CD14-positive monocyte (primary cell): ENCODE results near the gene HPSE2. TPM values are rescaled to one million over a fixed set of nuclear protein-coding genes. Genes with fewer than 3 reads are reported as not detected.
A peak's percentile ranks its signal among the peaks of the same experiment; 100 is the strongest.

Source experiments
- DNase-seq, 3 donors: peaks; one replicate each; pipeline ENCODE4 v3.0.0-alpha.2; 2011 to 2022
- H2AFZ ChIP-seq: 2 replicates; pipeline ENCODE4 v1.6.0; 2012; ENCODE audit warnings: mild to moderate bottlenecking, low read depth, low read length, inconsistent platforms; ENCODE audit not compliant: insufficient read depth, poor library complexity, severe bottlenecking
- H3K27ac ChIP-seq, 2 donors: 1 replicate in 1 of 2; 2 replicates in 1 of 2; pipeline ENCODE4 v1.5.1; 2012 to 2013; ENCODE audit warnings: low read length in 2 of 2, control low read depth in 1 of 2, inconsistent platforms in 1 of 2, low read depth in 1 of 2, mild to moderate bottlenecking in 1 of 2
- H3K27me3 ChIP-seq, 2 donors: one replicate each; pipeline versions ENCODE4 v1.6.0 to v1.6.1; 2011 to 2013; ENCODE audit warnings: low read length in 2 of 2; ENCODE audit not compliant: control insufficient read depth in 2 of 2, insufficient read depth in 2 of 2
- H3K36me3 ChIP-seq, 2 donors: replicated peaks in 1 of 2; 1 replicate in 1 of 2; 2 replicates in 1 of 2; pipeline versions ENCODE4 v1.5.1 to v1.6.1; 2012 to 2013; ENCODE audit warnings: low read length in 2 of 2, control low read depth in 1 of 2, inconsistent platforms in 1 of 2, mild to moderate bottlenecking in 1 of 2; ENCODE audit not compliant: insufficient read depth in 2 of 2, control insufficient read depth in 1 of 2
- H3K4me1 ChIP-seq, 2 donors: 1 replicate in 1 of 2; 2 replicates in 1 of 2; pipeline versions ENCODE4 v1.5.1 to v1.6.1; 2012 to 2013; ENCODE audit warnings: low read length in 2 of 2, control low read depth in 1 of 2, inconsistent platforms in 1 of 2, mild to moderate bottlenecking in 1 of 2, moderate library complexity in 1 of 2; ENCODE audit not compliant: insufficient read depth in 2 of 2, control insufficient read depth in 1 of 2
- H3K4me2 ChIP-seq: replicated peaks from 2 replicates; pipeline ENCODE3; 2012; ENCODE audit warnings: low read length, moderate library complexity, mild to moderate bottlenecking; ENCODE audit not compliant: poor library complexity, severe bottlenecking; ENCODE audit errors: extremely low read depth
- H3K4me3 ChIP-seq, 3 experiments: fragments of 200-600 bp in 1 of 3; sonication (generic) in 1 of 3; replicated peaks in 1 of 3; 1 replicate in 2 of 3; 2 replicates in 1 of 3; pipeline ENCODE4 v1.5.1; 2011 to 2013; ENCODE audit warnings: low read length in 3 of 3, mild to moderate bottlenecking in 3 of 3, control low read depth in 2 of 3, low read depth in 2 of 3, inconsistent platforms in 1 of 3, moderate library complexity in 1 of 3
- H3K79me2 ChIP-seq: 2 replicates; pipeline ENCODE4 v1.6.0; 2012; ENCODE audit warnings: mild to moderate bottlenecking, control low read depth, inconsistent platforms, low read length, moderate library complexity; ENCODE audit not compliant: insufficient read depth
- H3K9ac ChIP-seq: 2 replicates; pipeline ENCODE4 v1.6.0; 2017; ENCODE audit warnings: low read length, mild to moderate bottlenecking; ENCODE audit not compliant: insufficient read depth, poor library complexity, severe bottlenecking
- H3K9me3 ChIP-seq, 2 donors: replicated peaks in 1 of 2; 1 replicate in 1 of 2; 2 replicates in 1 of 2; pipeline versions ENCODE4 v1.5.1 to v1.6.1; 2012 to 2013; ENCODE audit warnings: low read length in 2 of 2, control low read depth in 1 of 2; ENCODE audit not compliant: control insufficient read depth in 1 of 2, insufficient read depth in 1 of 2
- H4K20me1 ChIP-seq: 2 replicates; pipeline ENCODE4 v1.6.0; 2012; ENCODE audit warnings: mild to moderate bottlenecking, low read length, control low read depth, moderate library complexity; ENCODE audit not compliant: insufficient read depth
- H3K27ac Mint-ChIP-seq, 7 donors: one replicate each; pipeline ENCODE4 v1.8.0; 2020; ENCODE audit warnings: mild to moderate bottlenecking in 7 of 7, mixed read lengths in 7 of 7, moderate library complexity in 6 of 7, inconsistent platforms in 2 of 7
- H3K27me3 Mint-ChIP-seq, 3 donors: one replicate each; pipeline ENCODE4 v1.8.0; 2021 to 2022; ENCODE audit warnings: low read depth in 3 of 3, mild to moderate bottlenecking in 3 of 3, mixed read lengths in 3 of 3, moderate library complexity in 3 of 3, inconsistent platforms in 1 of 3
- H3K36me3 Mint-ChIP-seq, 2 donors: one replicate each; pipeline ENCODE4 v1.8.0; 2020; ENCODE audit warnings: mixed read lengths in 2 of 2, inconsistent platforms in 1 of 2, mild to moderate bottlenecking in 1 of 2
- H3K4me1 Mint-ChIP-seq: one replicate; pipeline ENCODE4 v1.8.0; 2020; ENCODE audit warnings: mild to moderate bottlenecking, mixed read lengths
- H3K4me3 Mint-ChIP-seq, 2 donors: one replicate each; pipeline ENCODE4 v1.8.0; 2020; ENCODE audit warnings: mild to moderate bottlenecking in 2 of 2, mixed read lengths in 2 of 2, moderate library complexity in 1 of 2
- H3K9me3 Mint-ChIP-seq, 7 donors: one replicate each; pipeline ENCODE4 v1.8.0; 2020 to 2022; ENCODE audit warnings: mixed read lengths in 7 of 7, mild to moderate bottlenecking in 6 of 7, moderate library complexity in 6 of 7, inconsistent platforms in 2 of 7
- WGBS: methylation state at CpG from one replicate; pipeline ENCODE4 v1.1.5; 2013; ENCODE audit warnings: missing lambda C conversion rate; ENCODE audit not compliant: insufficient coverage; 5-methylcytosine and 5-hydroxymethylcytosine counted together
- intact Hi-C, 2 donors: fragments of 100-400 bp; cut with micrococcal nuclease; formaldehyde crosslinking; loops; one replicate each; pipeline versions ENCODE4 v1.15.0 to v1.15.1; 2023
- polyA plus RNA-seq, 3 donors: library from polyadenylated mRNA; depleted of rRNA in 1 of 3; unstranded in 2 of 3; stranded (reverse) in 1 of 3; fragments of 300-500 nt in 2 of 3; fragments of >200 nt in 1 of 3; fragmentation: Illumina TruSeq in 2 of 3; gene quantifications; 1 replicate in 2 of 3; 2 replicates in 1 of 3; pipeline ENCODE4 v1.2.3, GENCODE V29; 2012 to 2021
- TF ChIP-seq, protein P1 (sequence below): fragments of 200-600 bp; IDR thresholded peaks from one replicate; pipeline ENCODE4 v1.8.0; 2022; ENCODE audit warnings: antibody characterized with exemption, mild to moderate bottlenecking

HPSE2 gene
- polyA plus RNA-seq, 3 donors: not detected

- H3K4me1 ChIP-seq: peaks cover under 1% of the 10 kb centered on the region in 2 donors
- WGBS: 100% methylated on average over 1 of the region's 1 CpG
- no peak overlapping the region for H2AFZ ChIP-seq
- Mint-ChIP-seq H3K4me3 (no peak overlapping the region), H3K36me3 (no peaks in the 10 kb centered on the region), H3K4me1 (peaks cover 1% of the 10 kb centered on the region), H3K27me3 (peaks cover 0 to 3% (median 3%) of the 10 kb centered on the region in 3 donors), H3K9me3 (peaks cover 0 to 3% (median 0%) of the 10 kb centered on the region in 7 donors), H3K27ac (no peak overlapping the region)
- TF ChIP-seq, protein P1, sequence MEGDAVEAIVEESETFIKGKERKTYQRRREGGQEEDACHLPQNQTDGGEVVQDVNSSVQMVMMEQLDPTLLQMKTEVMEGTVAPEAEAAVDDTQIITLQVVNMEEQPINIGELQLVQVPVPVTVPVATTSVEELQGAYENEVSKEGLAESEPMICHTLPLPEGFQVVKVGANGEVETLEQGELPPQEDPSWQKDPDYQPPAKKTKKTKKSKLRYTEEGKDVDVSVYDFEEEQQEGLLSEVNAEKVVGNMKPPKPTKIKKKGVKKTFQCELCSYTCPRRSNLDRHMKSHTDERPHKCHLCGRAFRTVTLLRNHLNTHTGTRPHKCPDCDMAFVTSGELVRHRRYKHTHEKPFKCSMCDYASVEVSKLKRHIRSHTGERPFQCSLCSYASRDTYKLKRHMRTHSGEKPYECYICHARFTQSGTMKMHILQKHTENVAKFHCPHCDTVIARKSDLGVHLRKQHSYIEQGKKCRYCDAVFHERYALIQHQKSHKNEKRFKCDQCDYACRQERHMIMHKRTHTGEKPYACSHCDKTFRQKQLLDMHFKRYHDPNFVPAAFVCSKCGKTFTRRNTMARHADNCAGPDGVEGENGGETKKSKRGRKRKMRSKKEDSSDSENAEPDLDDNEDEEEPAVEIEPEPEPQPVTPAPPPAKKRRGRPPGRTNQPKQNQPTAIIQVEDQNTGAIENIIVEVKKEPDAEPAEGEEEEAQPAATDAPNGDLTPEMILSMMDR: no peak
- no peaks in the 10 kb centered on the region for H3K27me3 ChIP-seq
- DNase-seq: no peak
- no peaks in the 10 kb centered on the region for H3K9me3 ChIP-seq
- no peaks in the 10 kb centered on the region for H3K36me3 ChIP-seq
- no peak overlapping the region for H3K27ac ChIP-seq
- intact Hi-C loops: no loop called here
- H4K20me1 ChIP-seq: no peaks in the 10 kb centered on the region
- no peak overlapping the region for H3K4me3 ChIP-seq
- no peak overlapping the region for H3K9ac ChIP-seq
- no peak overlapping the region for H3K4me2 ChIP-seq
- H3K79me2 ChIP-seq: no peaks in the 10 kb centered on the region
Observed at GRCh38 chr10:98892523-98892922, 343.1 kb downstream of the HPSE2 start.

GRCh38 chr10:98886686-98887085, 349.0 kb downstream of the HPSE2 start:
- Histone ChIP-seq H3K4me1 (peaks cover 11 to 14% of the 10 kb centered on the region in 2 donors), H3K4me3 (no peak overlapping the region), H3K9ac (no peak overlapping the region), H3K27ac (no peak overlapping the region), H3K27me3 (no peaks in the 10 kb centered on the region), H2AFZ (no peak overlapping the region), H3K4me2 (no peak overlapping the region), H4K20me1 (no peaks in the 10 kb centered on the region), H3K9me3 (no peaks in the 10 kb centered on the region), H3K36me3 (no peaks in the 10 kb centered on the region), H3K79me2 (no peaks in the 10 kb centered on the region)
- Mint-ChIP-seq H3K27me3 (peaks cover 0 to 7% (median 3%) of the 10 kb centered on the region in 3 donors), H3K27ac (peak overlapping the region in 5 of 7 donors; percentile 41 to 87 (median 68)), H3K4me1 (peaks cover 15% of the 10 kb centered on the region), H3K4me3 (peak overlapping the region in 1 of 2 donors; percentile 36), H3K36me3 (no peaks in the 10 kb centered on the region), H3K9me3 (peaks cover 0 to 4% (median 2%) of the 10 kb centered on the region in 7 donors)
- WGBS: 89% methylated on average over 1 of the region's 1 CpG
- peak; percentile 44 to 74 (median 73) for DNase-seq
- intact Hi-C loops: no loop called here
- TF ChIP-seq, protein P1: no peak
